Activated T-helper 2 cell treated with anti-CD3 and anti-CD28 coated beads, Interferon-gamma antibody, Interleukin-2, Interleukin-4, amounts not matched to agents 10 μg/mL and 5 μg/mL and 100 μg/mL, durations not matched to agents 14 hours and 24 hours and 36 hours (primary cell): ENCODE results near the gene CDK11A. TPM values are rescaled to one million over a fixed set of nuclear protein-coding genes. Genes with fewer than 3 reads are reported as not detected.
"Not testable (repeated sequence)": the region's sequence is repeated elsewhere in the genome, so short reads cannot be mapped to it uniquely, and the experiment has no call there.

Source experiments
- DNase-seq: peaks from one replicate; pipeline ENCODE4 v3.0.0; 2021; ENCODE audit warnings: low spot score
- H3K27ac Mint-ChIP-seq: one replicate; pipeline ENCODE4 v1.8.0; 2021; ENCODE audit warnings: mixed read lengths
- H3K27me3 Mint-ChIP-seq: one replicate; pipeline ENCODE4 v1.8.0; 2021; ENCODE audit warnings: low read depth, mixed read lengths
- H3K36me3 Mint-ChIP-seq: one replicate; pipeline ENCODE4 v1.8.0; 2021; ENCODE audit warnings: low read depth, mixed read lengths
- H3K4me1 Mint-ChIP-seq: one replicate; pipeline ENCODE4 v1.8.0; 2021; ENCODE audit warnings: low read depth, mixed read lengths
- H3K4me3 Mint-ChIP-seq: one replicate; pipeline ENCODE4 v1.8.0; 2021; ENCODE audit warnings: low read depth, mild to moderate bottlenecking, moderate library complexity, mixed read lengths
- H3K9me3 Mint-ChIP-seq: one replicate; pipeline ENCODE4 v1.8.0; 2021; ENCODE audit warnings: mixed read lengths
- intact Hi-C: fragments of 100-400 bp; cut with micrococcal nuclease; formaldehyde crosslinking; loops from one replicate; pipeline ENCODE4 v1.15.1; 2023
- total RNA-seq: library from RNA; stranded (reverse); gene quantifications from 2 replicates; pipeline ENCODE4 v1.2.3, GENCODE V29; 2022

The CDK11A gene
- total RNA-seq, 1 donor from 2014 or later = 63.1 TPM

GRCh38 chr1:1680031-1680911 lies 43.9 kb downstream of the CDK11A start:
- Mint-ChIP-seq H3K27me3 (no peaks in the 10 kb centered on the region), H3K27ac (no peak overlapping the region), H3K4me1 (peaks cover 20% of the 10 kb centered on the region), H3K4me3 (no peak overlapping the region), H3K36me3 (peaks cover 7% of the 10 kb centered on the region), H3K9me3 (no peaks in the 10 kb centered on the region)
- intact Hi-C loops = no loop called here
- DNase-seq = no peak

GRCh38 chr1:1678581-1679380 lies 45.4 kb downstream of the CDK11A start:
- Mint-ChIP-seq H3K36me3 (peaks cover 7% of the 10 kb centered on the region), H3K4me3 (peak overlapping the region; percentile 69), H3K9me3 (no peaks in the 10 kb centered on the region), H3K4me1 (peaks cover 20% of the 10 kb centered on the region), H3K27me3 (no peaks in the 10 kb centered on the region), H3K27ac (peak overlapping the region; percentile 90)
- intact Hi-C loops = no loop called here
- DNase-seq = peak; percentile 48

- H3K27ac Mint-ChIP-seq = peak overlapping the region; percentile 90
- H3K4me3 Mint-ChIP-seq = peak overlapping the region; percentile 69
- H3K9me3 Mint-ChIP-seq = no peaks in the 10 kb centered on the region
- peaks cover 20% of the 10 kb centered on the region for H3K4me1 Mint-ChIP-seq
- peak; percentile 35 for DNase-seq
- H3K36me3 Mint-ChIP-seq = peaks cover 7% of the 10 kb centered on the region
- intact Hi-C loops = no loop called here
- H3K27me3 Mint-ChIP-seq = no peaks in the 10 kb centered on the region
These were observed 46.2 kb downstream of the CDK11A start for GRCh38 chr1:1677718-1678580.

DNA sequence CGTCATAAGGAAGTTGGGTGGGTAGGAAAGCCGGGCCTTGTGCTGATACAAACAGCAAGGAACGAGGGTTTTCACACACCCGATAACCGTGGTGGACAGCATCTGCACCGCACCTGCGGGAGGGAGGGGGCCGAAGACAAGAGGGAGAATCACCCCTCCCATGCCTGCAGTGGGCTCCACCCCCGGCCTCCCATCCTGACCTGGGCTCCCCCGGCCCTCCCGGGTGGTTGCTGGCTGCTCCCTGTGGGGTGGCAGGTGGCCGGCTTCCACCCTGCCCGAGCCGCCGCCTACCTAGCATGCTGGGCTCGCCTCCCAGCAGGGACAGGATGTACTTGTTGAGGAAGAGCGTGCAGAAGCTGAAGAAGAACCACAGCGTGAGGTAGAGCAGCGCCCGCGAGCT lies 48.1 kb downstream of the CDK11A start:
- Mint-ChIP-seq H3K4me1 (peaks cover 20% of the 10 kb centered on the region), H3K36me3 (peaks cover 12% of the 10 kb centered on the region)
- DNase-seq, H3K9me3 Mint-ChIP-seq, H3K27ac Mint-ChIP-seq, H3K27me3 Mint-ChIP-seq, intact Hi-C loops, H3K4me3 Mint-ChIP-seq: not testable (repeated sequence)

- H3K4me3 Mint-ChIP-seq, intact Hi-C loops, H3K27me3 Mint-ChIP-seq, H3K27ac Mint-ChIP-seq, H3K9me3 Mint-ChIP-seq, DNase-seq: not testable (repeated sequence)
- Mint-ChIP-seq H3K36me3 (peaks cover 13% of the 10 kb centered on the region), H3K4me1 (peaks cover 20% of the 10 kb centered on the region)
These were observed 48.9 kb downstream of the CDK11A start for GRCh38 chr1:1675218-1675617.

GRCh38 chr1:1674806-1675205 lies 49.4 kb downstream of the CDK11A start:
- H3K36me3 Mint-ChIP-seq = peaks cover 15% of the 10 kb centered on the region
- intact Hi-C loops, H3K27ac Mint-ChIP-seq, H3K27me3 Mint-ChIP-seq, H3K4me3 Mint-ChIP-seq, H3K9me3 Mint-ChIP-seq, DNase-seq: not testable (repeated sequence)
- peaks cover 20% of the 10 kb centered on the region for H3K4me1 Mint-ChIP-seq

GRCh38 chr1:1672181-1672965 lies 51.8 kb downstream of the CDK11A start:
- Mint-ChIP-seq H3K4me3 (no peak overlapping the region), H3K27me3 (no peaks in the 10 kb centered on the region)

DNA sequence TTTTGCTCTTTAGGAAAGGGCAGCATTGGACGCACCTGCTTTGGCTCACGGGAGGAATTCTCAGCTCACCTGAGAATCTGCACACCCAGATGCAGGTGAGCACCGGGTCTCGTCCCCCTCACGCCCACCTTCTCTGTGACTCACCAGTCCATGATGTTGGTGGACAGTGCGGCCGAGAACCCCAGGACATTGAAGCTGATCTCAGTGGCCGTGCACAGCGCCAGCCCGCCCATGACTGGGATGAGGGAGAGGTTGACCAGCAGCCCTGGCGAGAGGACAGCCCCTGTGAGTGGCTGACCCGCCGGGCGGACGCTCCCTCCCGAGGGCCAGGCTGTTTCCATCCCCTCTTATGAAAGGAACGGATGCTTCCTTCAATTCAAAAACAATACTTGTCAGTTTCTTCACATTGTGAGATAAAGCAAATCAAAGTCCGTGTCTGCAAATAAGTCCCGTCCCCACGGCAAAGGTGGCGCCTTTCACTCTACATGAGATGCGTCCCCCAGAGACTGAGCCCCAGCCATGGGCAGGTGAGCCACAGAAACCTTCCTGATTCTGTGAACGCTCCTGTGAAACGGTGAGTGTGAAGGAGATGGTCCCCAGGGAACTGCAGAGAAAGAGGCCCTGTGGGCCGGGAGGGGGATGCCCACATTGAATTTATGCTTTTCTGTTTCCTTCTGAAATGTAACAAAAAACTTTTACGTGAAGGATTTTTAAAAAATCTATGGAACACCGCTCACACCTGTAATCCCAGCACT lies 52.6 kb downstream of the CDK11A start:
- H3K9me3 Mint-ChIP-seq = no peaks in the 10 kb centered on the region
- H3K4me1 Mint-ChIP-seq = peaks cover 2% of the 10 kb centered on the region
- peaks cover 16% of the 10 kb centered on the region for H3K36me3 Mint-ChIP-seq
- no peak overlapping the region for H3K27ac Mint-ChIP-seq
- H3K27me3 Mint-ChIP-seq = no peaks in the 10 kb centered on the region
- no peak for DNase-seq
- H3K4me3 Mint-ChIP-seq = no peak overlapping the region
- intact Hi-C loops = no loop called here

More at GRCh38 chr1:1672181-1672965, 51.8 kb downstream of the CDK11A start:
- peaks cover 4% of the 10 kb centered on the region for H3K4me1 Mint-ChIP-seq
- intact Hi-C loops = no loop called here
- no peak for DNase-seq
- H3K36me3 Mint-ChIP-seq = peaks cover 15% of the 10 kb centered on the region
- H3K27ac Mint-ChIP-seq = no peak overlapping the region
- no peaks in the 10 kb centered on the region for H3K9me3 Mint-ChIP-seq

DNA sequence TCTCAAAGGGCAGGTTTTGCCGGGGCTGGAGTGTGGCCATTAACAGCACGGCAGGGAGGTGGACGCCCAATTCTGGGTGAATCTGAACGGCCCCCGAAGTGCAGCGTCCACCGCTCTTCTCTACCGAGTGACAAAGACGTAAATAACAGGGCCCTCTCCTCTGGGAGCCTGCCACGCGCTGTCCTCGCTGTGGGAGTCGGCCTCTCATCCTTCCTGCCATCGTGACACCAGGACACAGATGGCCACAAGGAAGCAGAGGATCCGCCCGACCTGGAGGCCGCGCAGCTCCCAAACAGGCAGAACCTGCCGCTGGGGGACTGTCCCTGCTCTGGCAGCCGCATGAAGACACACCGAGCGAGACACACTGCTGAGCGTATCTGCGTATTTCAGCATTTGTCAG lies 53.3 kb downstream of the CDK11A start:
- Mint-ChIP-seq H3K4me3 (no peak overlapping the region), H3K36me3 (peaks cover 16% of the 10 kb centered on the region), H3K9me3 (no peaks in the 10 kb centered on the region), H3K4me1 (peaks cover 2% of the 10 kb centered on the region), H3K27me3 (no peaks in the 10 kb centered on the region), H3K27ac (no peak overlapping the region)
- intact Hi-C loops = no loop called here
- DNase-seq = no peak

DNA sequence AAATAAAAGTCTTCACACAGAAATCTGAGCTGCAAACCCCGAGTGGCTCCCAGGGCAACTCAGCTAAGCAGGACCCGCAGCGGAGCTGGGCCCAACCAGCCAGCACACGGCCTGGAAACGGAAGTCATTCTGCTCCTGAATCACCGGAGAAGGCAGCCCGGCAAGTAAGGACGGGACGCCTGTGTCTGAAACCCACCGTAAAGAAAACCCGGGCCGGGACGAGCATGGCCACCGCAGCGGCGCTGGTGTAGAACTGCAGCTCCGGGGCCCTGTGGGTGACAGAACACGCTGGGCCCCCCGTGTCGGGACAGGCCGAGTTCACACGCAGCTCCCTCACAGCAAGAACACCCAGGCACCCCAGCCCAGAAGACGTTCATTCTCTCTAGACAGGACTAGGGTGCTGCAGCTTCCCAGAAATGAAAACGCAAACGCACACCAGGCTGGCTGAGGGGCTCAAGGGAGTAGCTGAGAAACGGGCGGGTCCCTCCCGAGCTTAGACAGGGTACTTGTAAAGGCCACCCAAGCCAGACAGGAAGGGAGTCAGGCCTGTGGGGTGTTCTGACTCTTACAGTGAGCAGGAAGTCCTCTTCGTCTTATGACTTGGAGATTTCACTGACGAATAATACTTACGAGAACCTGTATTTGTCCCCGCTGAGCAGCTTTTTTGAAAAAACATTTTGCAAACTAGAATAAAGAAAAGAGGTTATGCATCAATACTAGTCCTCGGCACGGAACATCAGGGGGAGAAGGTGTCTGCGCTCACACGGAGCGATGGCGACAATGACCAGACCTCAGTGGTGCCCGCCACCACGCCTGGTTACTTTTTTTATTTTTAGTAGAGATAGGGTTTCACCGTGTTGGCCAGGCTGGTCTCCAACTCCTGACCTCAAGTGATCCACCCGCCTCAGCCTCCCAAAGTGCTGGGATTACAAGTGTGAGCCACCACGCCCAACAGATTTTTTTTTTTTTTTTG lies 54.4 kb downstream of the CDK11A start:
- H3K4me1 Mint-ChIP-seq = peaks cover 2% of the 10 kb centered on the region
- no peak overlapping the region for H3K27ac Mint-ChIP-seq
- no peak for DNase-seq
- H3K36me3 Mint-ChIP-seq = peaks cover 16% of the 10 kb centered on the region
- intact Hi-C loops = no loop called here
- H3K9me3 Mint-ChIP-seq = no peaks in the 10 kb centered on the region
- H3K4me3 Mint-ChIP-seq = no peak overlapping the region
- H3K27me3 Mint-ChIP-seq = no peaks in the 10 kb centered on the region

DNA sequence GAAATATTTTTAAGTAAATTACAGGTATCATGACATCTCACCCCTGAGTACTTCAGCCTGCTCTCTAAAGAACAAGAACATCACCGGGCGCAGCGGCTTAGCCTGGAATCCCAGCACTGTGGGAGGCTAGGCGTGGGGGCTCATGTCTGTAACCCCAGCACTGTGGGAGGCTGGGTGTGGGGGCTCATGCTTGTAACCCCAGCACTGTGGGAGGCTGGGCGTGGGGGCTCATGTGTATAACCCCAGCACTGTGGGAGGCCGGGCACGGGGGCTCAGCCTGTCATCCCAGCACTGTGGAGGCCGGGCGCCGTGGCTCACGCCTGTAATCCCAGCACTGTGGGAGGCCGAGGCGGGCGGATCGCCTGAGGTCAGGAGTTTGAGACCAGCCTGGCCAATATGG lies 57.6 kb downstream of the CDK11A start:
- Mint-ChIP-seq H3K4me3 (no peak overlapping the region), H3K27me3 (no peaks in the 10 kb centered on the region), H3K9me3 (no peaks in the 10 kb centered on the region), H3K36me3 (peaks cover 16% of the 10 kb centered on the region), H3K4me1 (peaks cover 2% of the 10 kb centered on the region), H3K27ac (no peak overlapping the region)
- intact Hi-C loops = no loop called here
- no peak for DNase-seq
